K562 (cell line): ENCODE results near the gene WDR46. TPM values are rescaled to one million over a fixed set of nuclear protein-coding genes. Genes with fewer than 3 reads are reported as not detected.

Experiments
- CAMTA2 ChIP-seq: fragments of 250-450 bp; sonication (Bioruptor Pico); conservative IDR thresholded peaks from 2 replicates; pipeline ENCODE4 v1.5.1; 2022
- CTCF ChIP-seq, 3 experiments: IDR thresholded peaks in 2 of 3; conservative IDR thresholded peaks in 1 of 3; 2 replicates each; pipeline ENCODE4 v1.5.1; 2011 to 2012; ENCODE audit warnings: low read length in 3 of 3, mild to moderate bottlenecking in 3 of 3, control low read depth in 2 of 3, improper control_type of control experiment in 1 of 3, inconsistent platforms in 1 of 3, low read depth in 1 of 3, mixed read lengths in 1 of 3, moderate library complexity in 1 of 3; ENCODE audit not compliant: insufficient read depth in 2 of 3
- ETS1 ChIP-seq: conservative IDR thresholded peaks from 2 replicates; pipeline ENCODE4 v1.6.1; 2011; ENCODE audit warnings: low read depth, mild to moderate bottlenecking, low read length; ENCODE audit not compliant: control insufficient read depth
- HMG20B ChIP-seq: fragments of 250-450 bp; sonication (Bioruptor Pico); IDR thresholded peaks from 2 replicates; pipeline ENCODE4 v1.5.0; 2021; ENCODE audit warnings: mild to moderate bottlenecking
- PBX2 ChIP-seq, 2 experiments: IDR thresholded peaks in 1 of 2; conservative IDR thresholded peaks in 1 of 2; 2 replicates each; pipeline ENCODE4 v1.6.1; 2016; ENCODE audit warnings: low read depth in 2 of 2, mild to moderate bottlenecking in 1 of 2, missing compliant biosample characterization in 1 of 2, missing genetic modification characterization in 1 of 2, moderate library complexity in 1 of 2
- PTRF ChIP-seq: fragments of 450-650 bp; IDR thresholded peaks from 2 replicates; pipeline ENCODE4 v1.6.1; 2016; ENCODE audit warnings: mild to moderate bottlenecking, missing genetic modification characterization, missing compliant biosample characterization
- VEZF1 ChIP-seq: fragments of 200-800 bp; sonication (Bioruptor generic); IDR thresholded peaks from 2 replicates; pipeline ENCODE4 v1.6.1; 2017; ENCODE audit warnings: missing genetic modification characterization, missing compliant biosample characterization
- ZNF3 ChIP-seq: fragments of 250-450 bp; sonication (Bioruptor Pico); IDR thresholded peaks from 2 replicates; pipeline ENCODE4 v1.5.0; 2021; ENCODE audit warnings: mild to moderate bottlenecking, moderate library complexity
- ZNF318 ChIP-seq, 2 experiments: fragments of 450-650 bp; IDR thresholded peaks; 2 replicates each; pipeline ENCODE4 v1.6.1; 2016; ENCODE audit warnings: mild to moderate bottlenecking in 2 of 2, borderline replicate concordance in 1 of 2, low read depth in 1 of 2, moderate library complexity in 1 of 2
- polyA plus RNA-seq, 8 experiments: library from polyadenylated mRNA; depleted of rRNA in 4 of 8; stranded (reverse) in 5 of 8; unstranded in 3 of 8; fragments of >200 nt; fragmentation: Nextera tagmentation in 2 of 8; fragmentation: Illumina TruSeq in 1 of 8; extraction: Ambion mirVana in 2 of 8; extraction: Trizol in 1 of 8; gene quantifications; 2 replicates each; pipeline versions ENCODE4 v1.2.1 to v1.2.3, GENCODE V29; 2011 to 2014; ENCODE audit warnings: inconsistent platforms in 1 of 8, missing spikeins in 1 of 8
- total RNA-seq, 7 experiments: library from RNA; depleted of rRNA in 6 of 7; stranded (reverse); fragments of >200 nt in 6 of 7; fragmentation: Illumina TruSeq in 2 of 7; extraction: Trizol in 2 of 7; gene quantifications; 2 replicates each; pipeline versions ENCODE4 v1.2.1 to v1.2.3, GENCODE V29; 2011 to 2021; ENCODE audit warnings: low replicate concordance in 1 of 7

Gene WDR46
- total and polyA plus RNA-seq, 9 of the 15 experiments (the other 6 are each of a cell fraction or from before 2014, with no cell fraction given) = 8.9 to 146 (median 93.1) TPM

- TF ChIP-seq ZNF318 (IDR thresholded peaks at IDR 0.05; ENCODE audit: borderline replicate concordance in 1 of 2, low read depth in 1 of 2) = 0 out of 4 replicates have a peak, but pooled peaks of 1 of the 2 experiments have one; percentile 35
- peak; percentile 45; the same call in 1 of the 2 replicates for TF ChIP-seq ZNF3
- TF ChIP-seq HMG20B (CRISPR knock-in tag) = peak; percentile 88
- no peak for TF ChIP-seq CAMTA2 (CRISPR knock-in tag)
- TF ChIP-seq VEZF1 (CRISPR knock-in tag) = peak; percentile 66
- TF ChIP-seq CTCF (IDR thresholded peaks at IDR 0.05 in 2 of 3, conservative IDR thresholded peaks at IDR 0.05 in 1 of 3; ENCODE audit: insufficient read depth in 2 of 3, low read depth in 1 of 3, low read length in 3 of 3) = peak; percentile 89 to 97 (median 97)
- TF ChIP-seq ETS1 = peak; percentile 78; the same call in 1 of the 2 replicates
- TF ChIP-seq PTRF (tag) = no peak
- no peak for TF ChIP-seq PBX2 (CRISPR knock-in tag; IDR thresholded peaks at IDR 0.05; ENCODE audit: low read depth)
- 0 out of 2 replicates have a peak, but pooled peaks have one; percentile 27 for TF ChIP-seq PBX2 (tag; conservative IDR thresholded peaks at IDR 0.05; ENCODE audit: low read depth)
These were observed 10.4 kb upstream of the WDR46 start (continued) for GRCh38 chr6:33299237-33299944.
